ENCODE results near the gene MATN1. TPM values are rescaled to one million over a fixed set of nuclear protein-coding genes. Genes with fewer than 3 reads are reported as not detected.

Gene MATN1
- total RNA-seq, 2 experiments from 2014 or later = 0.28 to 0.42 TPM

GRCh38 chr1:30739601-30740000 is 16.2 kb upstream of the MATN1 start:
- TF ChIP-seq CTCF (conservative IDR thresholded peaks at IDR 0.05; ENCODE audit: low read length) (no peak), EZH2phosphoT487 (IDR thresholded peaks at IDR 0.05; ENCODE audit: borderline replicate concordance, low read depth, low read length) (no peak)
- POLR2A ChIA-PET = no interaction called here
- CTCF ChIA-PET (ENCODE audit: unreplicated experiment) = no interaction called here

GRCh38 chr1:30738715-30739559 is 15.6 kb upstream of the MATN1 start:
- Histone ChIP-seq H3K4me1 (ENCODE audit: insufficient read depth, low read length, poor library complexity, severe bottlenecking) (peaks cover 46% of the 10 kb centered on the region), H3K27ac (ENCODE audit: low read depth, low read length, poor library complexity, severe bottlenecking) (no peak overlapping the region), H3K36me3 (ENCODE audit: insufficient read depth, low read length) (peaks cover 33% of the 10 kb centered on the region), H3K4me2 (ENCODE audit: low read length) (no peak overlapping the region), H3K9me3 (ENCODE audit: low read length) (no peaks in the 10 kb centered on the region), H3K9me2 (ENCODE audit: insufficient read depth, low read length) (no peaks in the 10 kb centered on the region), H2AFZ (ENCODE audit: low read length) (no peak overlapping the region), H3K79me2 (ENCODE audit: insufficient read depth, low read depth, low read length) (no peaks in the 10 kb centered on the region), H3K4me3 (ENCODE audit: low read depth, low read length, poor library complexity, severe bottlenecking) (no peak overlapping the region), H4K20me1 (ENCODE audit: insufficient read depth, low read length) (peaks cover 6% of the 10 kb centered on the region; the same call in 1 of the 2 replicates)
- no peak for TF ChIP-seq CTCF (conservative IDR thresholded peaks at IDR 0.05; ENCODE audit: low read length)
- no peak for TF ChIP-seq EZH2phosphoT487 (IDR thresholded peaks at IDR 0.05; ENCODE audit: borderline replicate concordance, low read depth, low read length)
- no TSS peak for BruUV-seq (replicated peaks)
- intact Hi-C loops (cut with micrococcal nuclease; ENCODE audit: unreplicated experiment) = no loop called here
- no peak for DNase-seq (ENCODE audit: low spot score)
- CTCF ChIA-PET (ENCODE audit: unreplicated experiment) = no interaction called here
- POLR2A ChIA-PET = no interaction called here

More at GRCh38 chr1:30739601-30740000, 16.2 kb upstream of the MATN1 start:
- Histone ChIP-seq H3K4me3 (ENCODE audit: low read depth, low read length, poor library complexity, severe bottlenecking) (no peak overlapping the region), H3K27ac (ENCODE audit: low read depth, low read length, poor library complexity, severe bottlenecking) (no peak overlapping the region), H4K20me1 (ENCODE audit: insufficient read depth, low read length) (peaks cover 6% of the 10 kb centered on the region; the same call in 1 of the 2 replicates), H3K9me3 (ENCODE audit: low read length) (no peaks in the 10 kb centered on the region), H3K4me2 (ENCODE audit: low read length) (no peak overlapping the region), H3K4me1 (ENCODE audit: insufficient read depth, low read length, poor library complexity, severe bottlenecking) (peaks cover 53% of the 10 kb centered on the region), H2AFZ (ENCODE audit: low read length) (no peak overlapping the region), H3K36me3 (ENCODE audit: insufficient read depth, low read length) (peaks cover 30% of the 10 kb centered on the region), H3K9me2 (ENCODE audit: insufficient read depth, low read length) (no peaks in the 10 kb centered on the region), H3K79me2 (ENCODE audit: insufficient read depth, low read depth, low read length) (no peaks in the 10 kb centered on the region; the same call in 1 of the 2 replicates)
- intact Hi-C loops (cut with micrococcal nuclease; ENCODE audit: unreplicated experiment) = no loop called here
- DNase-seq (ENCODE audit: low spot score) = no peak
- no TSS peak for BruUV-seq (replicated peaks)

Measured in OCI-LY7 (cell line).